HEK293 (cell line): ENCODE measurements around the gene ACTG1.

Source experiments
- GLIS2 ChIP-seq: fragments of 450-650 bp; formaldehyde crosslinking; IDR thresholded peaks from 2 replicates; pipeline ENCODE4 v1.5.1; 2016; ENCODE audit warnings: missing biosample characterization, missing genetic modification characterization
- KLF9 ChIP-seq: fragments of 450-650 bp; formaldehyde crosslinking; IDR thresholded peaks from 2 replicates; pipeline ENCODE4 v1.5.1; 2016; ENCODE audit warnings: missing biosample characterization, missing genetic modification characterization, low read depth
- ZNF121 ChIP-seq: fragments of 450-650 bp; formaldehyde crosslinking; IDR thresholded peaks from 2 replicates; pipeline ENCODE4 v1.5.1; 2016; ENCODE audit warnings: missing biosample characterization, missing genetic modification characterization
- ZNF132 ChIP-seq: fragments of 450-650 bp; formaldehyde crosslinking; IDR thresholded peaks from 2 replicates; pipeline ENCODE4 v1.5.1; 2017; ENCODE audit warnings: missing biosample characterization, missing genetic modification characterization, borderline replicate concordance
- ZNF175 ChIP-seq: fragments of 450-650 bp; formaldehyde crosslinking; IDR thresholded peaks from 2 replicates; pipeline ENCODE4 v1.5.1; 2016; ENCODE audit warnings: missing biosample characterization, missing genetic modification characterization
- ZNF19 ChIP-seq: fragments of 450-650 bp; formaldehyde crosslinking; IDR thresholded peaks from 2 replicates; pipeline ENCODE4; 2016; ENCODE audit warnings: missing biosample characterization, missing genetic modification characterization, low read depth
- ZNF24 ChIP-seq: fragments of 450-650 bp; formaldehyde crosslinking; IDR thresholded peaks from 2 replicates; pipeline ENCODE4 v1.5.1; 2016; ENCODE audit warnings: missing biosample characterization, missing genetic modification characterization
- ZNF350 ChIP-seq: fragments of 450-650 bp; formaldehyde crosslinking; IDR thresholded peaks from 2 replicates; pipeline ENCODE4 v1.5.0; 2017; ENCODE audit warnings: missing biosample characterization, mild to moderate bottlenecking, missing genetic modification characterization
- ZNF416 ChIP-seq: fragments of 450-650 bp; formaldehyde crosslinking; IDR thresholded peaks from 2 replicates; pipeline ENCODE4 v1.5.1; 2016; ENCODE audit warnings: missing biosample characterization, missing genetic modification characterization
- ZNF433 ChIP-seq: fragments of 450-650 bp; formaldehyde crosslinking; IDR thresholded peaks from 2 replicates; pipeline ENCODE4 v1.5.1; 2016; ENCODE audit warnings: missing biosample characterization, missing genetic modification characterization, low read depth
- ZNF596 ChIP-seq: fragments of 450-650 bp; IDR thresholded peaks from 2 replicates; pipeline ENCODE4 v1.5.0; 2018; ENCODE audit warnings: missing biosample characterization, mild to moderate bottlenecking, missing genetic modification characterization, moderate library complexity
- ZNF623 ChIP-seq: fragments of 450-650 bp; formaldehyde crosslinking; IDR thresholded peaks from 2 replicates; pipeline ENCODE4 v1.5.1; 2016; ENCODE audit warnings: missing biosample characterization, missing genetic modification characterization
- ZNF626 ChIP-seq: fragments of 450-650 bp; sonication (Bioruptor Pico); formaldehyde crosslinking; IDR thresholded peaks from 2 replicates; pipeline ENCODE4 v1.5.1; 2018; ENCODE audit warnings: missing biosample characterization, missing genetic modification characterization, inconsistent platforms
- ZXDB ChIP-seq: fragments of 450-650 bp; formaldehyde crosslinking; IDR thresholded peaks from 2 replicates; pipeline ENCODE4 v1.5.1; 2016; ENCODE audit warnings: missing biosample characterization, missing genetic modification characterization
- TF ChIP-seq, protein P1 (sequence below): fragments of 450-650 bp; formaldehyde crosslinking; IDR thresholded peaks from 2 replicates; pipeline ENCODE4 v1.5.1; 2016; ENCODE audit warnings: missing biosample characterization, missing genetic modification characterization
- TF ChIP-seq, protein P2 (sequence below): fragments of 450-650 bp; formaldehyde crosslinking; IDR thresholded peaks from 2 replicates; pipeline ENCODE4 v1.5.1; 2016; ENCODE audit warnings: missing biosample characterization, missing genetic modification characterization, borderline replicate concordance
- TF ChIP-seq, protein P3 (sequence below): fragments of 450-650 bp; formaldehyde crosslinking; IDR thresholded peaks from 2 replicates; pipeline ENCODE4 v1.5.1; 2016; ENCODE audit warnings: missing biosample characterization, missing genetic modification characterization
- TF ChIP-seq, protein P4 (sequence below): fragments of 450-650 bp; formaldehyde crosslinking; IDR thresholded peaks from 2 replicates; pipeline ENCODE4 v1.5.1; 2017; ENCODE audit warnings: missing biosample characterization, missing genetic modification characterization
- TF ChIP-seq, protein P5 (sequence below): fragments of 450-650 bp; formaldehyde crosslinking; IDR thresholded peaks from 2 replicates; pipeline ENCODE4 v1.5.1; 2016; ENCODE audit warnings: missing biosample characterization, missing genetic modification characterization
- TF ChIP-seq, protein P6 (sequence below): fragments of 450-650 bp; formaldehyde crosslinking; IDR thresholded peaks from 2 replicates; pipeline ENCODE4 v1.5.1; 2017; ENCODE audit warnings: missing biosample characterization, missing genetic modification characterization
- TF ChIP-seq, protein P7 (sequence below): IDR thresholded peaks from 2 replicates; pipeline ENCODE4 v1.6.1; 2011; ENCODE audit warnings: mild to moderate bottlenecking, low read depth, low read length, borderline replicate concordance

ACTG1 gene

DNA sequence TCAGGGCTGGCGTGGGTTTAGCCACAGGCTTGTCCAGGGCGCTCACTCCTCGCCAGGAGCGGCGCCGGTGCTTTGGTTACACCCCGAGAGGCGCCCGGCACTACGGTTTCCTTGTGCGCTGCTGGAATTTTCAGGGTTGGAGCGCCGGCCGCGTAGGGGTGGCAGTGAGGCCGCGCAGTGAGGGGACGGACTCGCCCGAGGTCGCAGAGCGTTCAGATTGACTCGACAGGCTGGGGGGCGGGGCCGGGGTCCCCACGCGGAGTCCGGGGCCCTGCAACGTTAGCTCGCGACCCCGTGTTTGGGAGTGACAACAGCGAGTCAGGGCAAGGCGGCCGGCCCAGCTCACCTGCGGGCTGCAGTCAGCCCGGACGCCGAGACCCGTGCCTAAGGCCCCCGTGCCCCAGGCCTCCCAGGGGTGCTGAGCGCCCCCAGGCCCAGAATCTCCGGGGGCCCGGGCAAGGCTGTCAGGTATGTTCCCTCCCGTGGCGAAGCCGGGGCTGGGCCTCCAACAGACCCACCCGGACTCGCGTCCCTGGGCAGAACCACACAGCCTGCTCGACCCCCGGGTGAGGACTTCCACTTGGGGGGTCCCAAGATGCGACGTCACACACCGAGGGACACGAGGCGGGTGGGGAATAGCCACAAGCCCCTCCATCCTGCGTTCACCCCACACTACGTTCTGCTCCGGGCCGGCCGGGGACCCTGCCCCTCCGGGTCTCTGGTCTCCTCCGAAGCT lies 1.3 kb upstream of the ACTG1 start (continued):
- TF ChIP-seq, protein P1, sequence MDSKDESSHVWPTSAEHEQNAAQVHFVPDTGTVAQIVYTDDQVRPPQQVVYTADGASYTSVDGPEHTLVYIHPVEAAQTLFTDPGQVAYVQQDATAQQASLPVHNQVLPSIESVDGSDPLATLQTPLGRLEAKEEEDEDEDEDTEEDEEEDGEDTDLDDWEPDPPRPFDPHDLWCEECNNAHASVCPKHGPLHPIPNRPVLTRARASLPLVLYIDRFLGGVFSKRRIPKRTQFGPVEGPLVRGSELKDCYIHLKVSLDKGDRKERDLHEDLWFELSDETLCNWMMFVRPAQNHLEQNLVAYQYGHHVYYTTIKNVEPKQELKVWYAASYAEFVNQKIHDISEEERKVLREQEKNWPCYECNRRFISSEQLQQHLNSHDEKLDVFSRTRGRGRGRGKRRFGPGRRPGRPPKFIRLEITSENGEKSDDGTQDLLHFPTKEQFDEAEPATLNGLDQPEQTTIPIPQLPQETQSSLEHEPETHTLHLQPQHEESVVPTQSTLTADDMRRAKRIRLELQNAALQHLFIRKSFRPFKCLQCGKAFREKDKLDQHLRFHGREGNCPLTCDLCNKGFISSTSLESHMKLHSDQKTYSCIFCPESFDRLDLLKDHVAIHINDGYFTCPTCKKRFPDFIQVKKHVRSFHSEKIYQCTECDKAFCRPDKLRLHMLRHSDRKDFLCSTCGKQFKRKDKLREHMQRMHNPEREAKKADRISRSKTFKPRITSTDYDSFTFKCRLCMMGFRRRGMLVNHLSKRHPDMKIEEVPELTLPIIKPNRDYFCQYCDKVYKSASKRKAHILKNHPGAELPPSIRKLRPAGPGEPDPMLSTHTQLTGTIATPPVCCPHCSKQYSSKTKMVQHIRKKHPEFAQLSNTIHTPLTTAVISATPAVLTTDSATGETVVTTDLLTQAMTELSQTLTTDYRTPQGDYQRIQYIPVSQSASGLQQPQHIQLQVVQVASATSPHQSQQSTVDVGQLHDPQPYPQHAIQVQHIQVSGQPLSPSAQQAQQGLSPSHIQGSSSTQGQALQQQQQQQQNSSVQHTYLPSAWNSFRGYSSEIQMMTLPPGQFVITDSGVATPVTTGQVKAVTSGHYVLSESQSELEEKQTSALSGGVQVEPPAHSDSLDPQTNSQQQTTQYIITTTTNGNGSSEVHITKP (tag by site-specific recombination): peak; percentile 68
- TF ChIP-seq, protein P2, sequence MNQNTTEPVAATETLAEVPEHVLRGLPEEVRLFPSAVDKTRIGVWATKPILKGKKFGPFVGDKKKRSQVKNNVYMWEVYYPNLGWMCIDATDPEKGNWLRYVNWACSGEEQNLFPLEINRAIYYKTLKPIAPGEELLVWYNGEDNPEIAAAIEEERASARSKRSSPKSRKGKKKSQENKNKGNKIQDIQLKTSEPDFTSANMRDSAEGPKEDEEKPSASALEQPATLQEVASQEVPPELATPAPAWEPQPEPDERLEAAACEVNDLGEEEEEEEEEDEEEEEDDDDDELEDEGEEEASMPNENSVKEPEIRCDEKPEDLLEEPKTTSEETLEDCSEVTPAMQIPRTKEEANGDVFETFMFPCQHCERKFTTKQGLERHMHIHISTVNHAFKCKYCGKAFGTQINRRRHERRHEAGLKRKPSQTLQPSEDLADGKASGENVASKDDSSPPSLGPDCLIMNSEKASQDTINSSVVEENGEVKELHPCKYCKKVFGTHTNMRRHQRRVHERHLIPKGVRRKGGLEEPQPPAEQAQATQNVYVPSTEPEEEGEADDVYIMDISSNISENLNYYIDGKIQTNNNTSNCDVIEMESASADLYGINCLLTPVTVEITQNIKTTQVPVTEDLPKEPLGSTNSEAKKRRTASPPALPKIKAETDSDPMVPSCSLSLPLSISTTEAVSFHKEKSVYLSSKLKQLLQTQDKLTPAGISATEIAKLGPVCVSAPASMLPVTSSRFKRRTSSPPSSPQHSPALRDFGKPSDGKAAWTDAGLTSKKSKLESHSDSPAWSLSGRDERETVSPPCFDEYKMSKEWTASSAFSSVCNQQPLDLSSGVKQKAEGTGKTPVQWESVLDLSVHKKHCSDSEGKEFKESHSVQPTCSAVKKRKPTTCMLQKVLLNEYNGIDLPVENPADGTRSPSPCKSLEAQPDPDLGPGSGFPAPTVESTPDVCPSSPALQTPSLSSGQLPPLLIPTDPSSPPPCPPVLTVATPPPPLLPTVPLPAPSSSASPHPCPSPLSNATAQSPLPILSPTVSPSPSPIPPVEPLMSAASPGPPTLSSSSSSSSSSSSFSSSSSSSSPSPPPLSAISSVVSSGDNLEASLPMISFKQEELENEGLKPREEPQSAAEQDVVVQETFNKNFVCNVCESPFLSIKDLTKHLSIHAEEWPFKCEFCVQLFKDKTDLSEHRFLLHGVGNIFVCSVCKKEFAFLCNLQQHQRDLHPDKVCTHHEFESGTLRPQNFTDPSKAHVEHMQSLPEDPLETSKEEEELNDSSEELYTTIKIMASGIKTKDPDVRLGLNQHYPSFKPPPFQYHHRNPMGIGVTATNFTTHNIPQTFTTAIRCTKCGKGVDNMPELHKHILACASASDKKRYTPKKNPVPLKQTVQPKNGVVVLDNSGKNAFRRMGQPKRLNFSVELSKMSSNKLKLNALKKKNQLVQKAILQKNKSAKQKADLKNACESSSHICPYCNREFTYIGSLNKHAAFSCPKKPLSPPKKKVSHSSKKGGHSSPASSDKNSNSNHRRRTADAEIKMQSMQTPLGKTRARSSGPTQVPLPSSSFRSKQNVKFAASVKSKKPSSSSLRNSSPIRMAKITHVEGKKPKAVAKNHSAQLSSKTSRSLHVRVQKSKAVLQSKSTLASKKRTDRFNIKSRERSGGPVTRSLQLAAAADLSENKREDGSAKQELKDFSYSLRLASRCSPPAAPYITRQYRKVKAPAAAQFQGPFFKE (tag by site-specific recombination): no peak
- no peak for TF ChIP-seq ZNF433
- no peak for TF ChIP-seq ZNF175 (tag by site-specific recombination)
- peak; percentile 98 for TF ChIP-seq GLIS2 (tag by site-specific recombination)
- TF ChIP-seq, protein P3, sequence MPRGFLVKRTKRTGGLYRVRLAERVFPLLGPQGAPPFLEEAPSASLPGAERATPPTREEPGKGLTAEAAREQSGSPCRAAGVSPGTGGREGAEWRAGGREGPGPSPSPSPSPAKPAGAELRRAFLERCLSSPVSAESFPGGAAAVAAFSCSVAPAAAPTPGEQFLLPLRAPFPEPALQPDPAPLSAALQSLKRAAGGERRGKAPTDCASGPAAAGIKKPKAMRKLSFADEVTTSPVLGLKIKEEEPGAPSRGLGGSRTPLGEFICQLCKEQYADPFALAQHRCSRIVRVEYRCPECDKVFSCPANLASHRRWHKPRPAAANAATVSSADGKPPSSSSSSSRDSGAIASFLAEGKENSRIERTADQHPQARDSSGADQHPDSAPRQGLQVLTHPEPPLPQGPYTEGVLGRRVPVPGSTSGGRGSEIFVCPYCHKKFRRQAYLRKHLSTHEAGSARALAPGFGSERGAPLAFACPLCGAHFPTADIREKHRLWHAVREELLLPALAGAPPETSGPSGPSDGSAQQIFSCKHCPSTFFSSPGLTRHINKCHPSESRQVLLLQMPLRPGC (tag by site-specific recombination): peak; percentile 51; the same call in 1 of the 2 replicates
- no peak for TF ChIP-seq ZNF121
- TF ChIP-seq KLF9 (tag by site-specific recombination): peak; percentile 16; the same call in 1 of the 2 replicates
- no peak for TF ChIP-seq ZNF416 (tag by site-specific recombination)
- no peak for TF ChIP-seq ZNF623 (tag by site-specific recombination)
- TF ChIP-seq, protein P4, sequence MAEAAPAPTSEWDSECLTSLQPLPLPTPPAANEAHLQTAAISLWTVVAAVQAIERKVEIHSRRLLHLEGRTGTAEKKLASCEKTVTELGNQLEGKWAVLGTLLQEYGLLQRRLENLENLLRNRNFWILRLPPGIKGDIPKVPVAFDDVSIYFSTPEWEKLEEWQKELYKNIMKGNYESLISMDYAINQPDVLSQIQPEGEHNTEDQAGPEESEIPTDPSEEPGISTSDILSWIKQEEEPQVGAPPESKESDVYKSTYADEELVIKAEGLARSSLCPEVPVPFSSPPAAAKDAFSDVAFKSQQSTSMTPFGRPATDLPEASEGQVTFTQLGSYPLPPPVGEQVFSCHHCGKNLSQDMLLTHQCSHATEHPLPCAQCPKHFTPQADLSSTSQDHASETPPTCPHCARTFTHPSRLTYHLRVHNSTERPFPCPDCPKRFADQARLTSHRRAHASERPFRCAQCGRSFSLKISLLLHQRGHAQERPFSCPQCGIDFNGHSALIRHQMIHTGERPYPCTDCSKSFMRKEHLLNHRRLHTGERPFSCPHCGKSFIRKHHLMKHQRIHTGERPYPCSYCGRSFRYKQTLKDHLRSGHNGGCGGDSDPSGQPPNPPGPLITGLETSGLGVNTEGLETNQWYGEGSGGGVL (tag by site-specific recombination): no peak
- TF ChIP-seq, protein P5, sequence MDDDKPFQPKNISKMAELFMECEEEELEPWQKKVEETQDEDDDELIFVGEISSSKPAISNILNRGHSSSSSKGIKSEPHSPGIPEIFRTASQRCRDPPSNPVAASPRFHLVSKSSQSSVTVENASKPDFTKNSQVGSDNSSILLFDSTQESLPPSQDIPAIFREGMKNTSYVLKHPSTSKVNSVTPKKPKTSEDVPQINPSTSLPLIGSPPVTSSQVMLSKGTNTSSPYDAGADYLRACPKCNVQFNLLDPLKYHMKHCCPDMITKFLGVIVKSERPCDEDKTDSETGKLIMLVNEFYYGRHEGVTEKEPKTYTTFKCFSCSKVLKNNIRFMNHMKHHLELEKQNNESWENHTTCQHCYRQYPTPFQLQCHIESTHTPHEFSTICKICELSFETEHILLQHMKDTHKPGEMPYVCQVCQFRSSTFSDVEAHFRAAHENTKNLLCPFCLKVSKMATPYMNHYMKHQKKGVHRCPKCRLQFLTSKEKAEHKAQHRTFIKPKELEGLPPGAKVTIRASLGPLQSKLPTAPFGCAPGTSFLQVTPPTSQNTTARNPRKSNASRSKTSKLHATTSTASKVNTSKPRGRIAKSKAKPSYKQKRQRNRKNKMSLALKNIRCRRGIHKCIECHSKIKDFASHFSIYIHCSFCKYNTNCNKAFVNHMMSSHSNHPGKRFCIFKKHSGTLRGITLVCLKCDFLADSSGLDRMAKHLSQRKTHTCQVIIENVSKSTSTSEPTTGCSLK (tag by site-specific recombination): no peak
- TF ChIP-seq ZNF350 (tag by site-specific recombination): no peak
- TF ChIP-seq, protein P6, sequence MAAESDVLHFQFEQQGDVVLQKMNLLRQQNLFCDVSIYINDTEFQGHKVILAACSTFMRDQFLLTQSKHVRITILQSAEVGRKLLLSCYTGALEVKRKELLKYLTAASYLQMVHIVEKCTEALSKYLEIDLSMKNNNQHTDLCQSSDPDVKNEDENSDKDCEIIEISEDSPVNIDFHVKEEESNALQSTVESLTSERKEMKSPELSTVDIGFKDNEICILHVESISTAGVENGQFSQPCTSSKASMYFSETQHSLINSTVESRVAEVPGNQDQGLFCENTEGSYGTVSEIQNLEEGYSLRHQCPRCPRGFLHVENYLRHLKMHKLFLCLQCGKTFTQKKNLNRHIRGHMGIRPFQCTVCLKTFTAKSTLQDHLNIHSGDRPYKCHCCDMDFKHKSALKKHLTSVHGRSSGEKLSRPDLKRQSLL (tag by site-specific recombination): no peak
- TF ChIP-seq, protein P7, sequence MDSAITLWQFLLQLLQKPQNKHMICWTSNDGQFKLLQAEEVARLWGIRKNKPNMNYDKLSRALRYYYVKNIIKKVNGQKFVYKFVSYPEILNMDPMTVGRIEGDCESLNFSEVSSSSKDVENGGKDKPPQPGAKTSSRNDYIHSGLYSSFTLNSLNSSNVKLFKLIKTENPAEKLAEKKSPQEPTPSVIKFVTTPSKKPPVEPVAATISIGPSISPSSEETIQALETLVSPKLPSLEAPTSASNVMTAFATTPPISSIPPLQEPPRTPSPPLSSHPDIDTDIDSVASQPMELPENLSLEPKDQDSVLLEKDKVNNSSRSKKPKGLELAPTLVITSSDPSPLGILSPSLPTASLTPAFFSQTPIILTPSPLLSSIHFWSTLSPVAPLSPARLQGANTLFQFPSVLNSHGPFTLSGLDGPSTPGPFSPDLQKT: no peak
- TF ChIP-seq ZNF19 (tag by site-specific recombination): no peak
- TF ChIP-seq ZNF596 (tag by site-specific recombination): no peak
- no peak for TF ChIP-seq ZNF132
- TF ChIP-seq ZXDB (tag by site-specific recombination): peak; percentile 24; the same call in 1 of the 2 replicates
- no peak for TF ChIP-seq ZNF24 (tag by site-specific recombination)
- TF ChIP-seq ZNF626 (tag by site-specific recombination): no peak
